ENCODE data around the gene IL17B.

Gene IL17B, protein sequence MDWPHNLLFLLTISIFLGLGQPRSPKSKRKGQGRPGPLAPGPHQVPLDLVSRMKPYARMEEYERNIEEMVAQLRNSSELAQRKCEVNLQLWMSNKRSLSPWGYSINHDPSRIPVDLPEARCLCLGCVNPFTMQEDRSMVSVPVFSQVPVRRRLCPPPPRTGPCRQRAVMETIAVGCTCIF

DNA sequence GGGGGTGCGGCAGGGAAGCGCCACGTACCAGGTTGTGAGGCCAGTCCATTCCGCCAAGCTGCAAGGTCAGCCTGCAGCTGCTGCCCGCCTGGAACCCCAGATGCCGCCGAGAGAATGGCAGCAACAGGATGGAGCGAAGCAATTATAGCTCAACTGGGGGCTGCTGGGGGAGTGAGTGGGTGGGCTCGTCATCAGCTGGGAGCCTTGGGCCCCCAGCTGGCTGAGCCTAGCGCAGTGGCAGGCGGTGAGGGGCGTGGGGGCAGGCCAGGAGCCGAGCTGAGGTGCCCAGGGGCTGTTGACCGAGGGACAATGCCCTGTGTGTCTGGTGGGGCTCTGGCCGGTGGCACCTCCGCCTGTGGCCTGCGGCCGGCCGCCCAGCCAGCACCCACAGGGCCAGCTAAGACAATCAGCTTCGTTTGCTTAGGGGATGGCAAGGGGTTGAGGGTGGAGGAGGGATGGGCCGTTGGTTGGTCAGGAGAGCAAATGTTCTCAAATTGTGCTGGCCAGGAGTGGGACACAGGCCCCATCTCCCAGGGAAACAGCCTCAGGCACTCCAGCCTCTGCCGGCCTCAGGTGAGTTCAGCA, at the start of gene IL17B:
TSS of gene IL17B (minus strand) at position 116 of the 585 bp plus-strand sequence. CDS start at position 49, 67 bp downstream.
- no peak for DNase-seq

DNA sequence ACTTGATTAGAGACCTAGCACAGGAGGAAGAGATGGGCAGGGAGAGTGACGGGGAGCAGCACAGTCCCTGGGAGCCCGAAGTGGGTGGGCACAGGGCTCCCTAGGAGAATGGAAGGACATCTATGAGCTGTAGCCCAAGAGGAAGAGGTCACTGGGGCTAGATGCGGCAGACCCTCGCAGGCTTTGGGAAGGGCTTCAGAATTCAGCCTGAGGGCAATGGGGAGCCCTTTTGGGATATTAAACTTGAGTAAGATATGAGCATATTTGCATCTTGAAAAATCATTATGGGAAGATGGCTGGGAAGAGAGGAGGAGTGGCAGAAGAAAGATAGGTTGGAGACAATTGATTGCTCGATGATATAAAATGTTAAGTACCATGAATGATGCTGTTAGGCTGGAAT, 48.9 kb upstream of the IL17B start:
- DNase-seq, result no peak

DNA sequence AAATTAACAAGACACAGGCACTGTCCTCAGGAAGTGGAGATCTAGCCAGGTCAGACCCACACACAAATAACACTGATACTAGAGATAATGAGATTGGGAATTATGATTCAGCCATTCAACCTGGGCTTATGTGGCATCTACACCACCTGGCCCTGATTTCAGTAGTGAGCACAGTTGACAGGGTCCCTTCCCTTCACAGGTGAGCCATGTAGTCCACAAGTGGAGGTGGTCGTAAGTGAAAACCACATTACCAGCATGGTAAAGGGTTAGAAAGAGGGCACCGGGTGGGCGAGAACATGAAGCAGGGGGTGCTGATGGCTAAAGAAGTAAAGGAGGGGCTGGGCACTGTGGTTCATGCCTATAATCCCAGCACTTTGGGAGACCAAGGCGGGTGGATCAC, 48.3 kb upstream of the IL17B start:
- DNase-seq, result no peak

DNA sequence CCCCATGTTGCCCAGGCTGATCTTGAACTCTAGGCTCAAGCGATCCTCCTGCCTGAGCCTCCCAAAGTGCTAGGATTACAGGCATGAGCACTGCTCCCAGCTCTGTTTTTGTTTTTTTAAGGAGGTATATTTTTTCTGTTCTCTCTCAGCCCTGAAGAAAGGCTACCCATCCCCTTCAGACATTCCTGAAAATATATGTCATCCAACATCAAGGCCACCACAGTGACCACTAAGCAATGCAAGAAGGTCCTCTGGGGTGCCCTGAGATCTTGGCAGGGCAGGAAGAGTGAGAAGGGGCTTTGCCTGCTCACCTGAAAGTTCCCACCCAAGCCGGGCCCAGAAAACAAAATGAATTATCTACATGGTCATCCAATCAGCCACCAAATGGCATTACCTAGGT, 47.8 kb upstream of the IL17B start:
- no peak for DNase-seq

DNA sequence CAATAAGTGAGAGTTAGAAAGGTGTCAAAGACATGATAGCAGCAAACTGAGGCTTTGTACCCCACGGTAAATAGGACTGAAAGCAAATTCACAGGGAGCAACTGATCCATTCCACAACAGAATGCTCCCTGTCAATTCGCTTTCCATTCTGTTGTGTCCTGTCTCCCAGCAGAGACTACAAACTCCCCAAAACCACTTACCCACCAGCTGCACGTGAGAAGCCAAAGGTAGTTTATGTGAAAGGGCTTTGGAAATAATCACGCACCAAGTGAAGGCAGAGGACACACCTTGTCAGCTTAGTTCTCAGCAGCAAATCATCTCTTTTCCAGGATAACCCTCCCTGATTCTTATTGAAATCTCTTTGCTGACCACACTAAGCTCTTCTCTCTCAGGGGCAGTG, 46.6 kb upstream of the IL17B start:
- no peak for DNase-seq

DNA sequence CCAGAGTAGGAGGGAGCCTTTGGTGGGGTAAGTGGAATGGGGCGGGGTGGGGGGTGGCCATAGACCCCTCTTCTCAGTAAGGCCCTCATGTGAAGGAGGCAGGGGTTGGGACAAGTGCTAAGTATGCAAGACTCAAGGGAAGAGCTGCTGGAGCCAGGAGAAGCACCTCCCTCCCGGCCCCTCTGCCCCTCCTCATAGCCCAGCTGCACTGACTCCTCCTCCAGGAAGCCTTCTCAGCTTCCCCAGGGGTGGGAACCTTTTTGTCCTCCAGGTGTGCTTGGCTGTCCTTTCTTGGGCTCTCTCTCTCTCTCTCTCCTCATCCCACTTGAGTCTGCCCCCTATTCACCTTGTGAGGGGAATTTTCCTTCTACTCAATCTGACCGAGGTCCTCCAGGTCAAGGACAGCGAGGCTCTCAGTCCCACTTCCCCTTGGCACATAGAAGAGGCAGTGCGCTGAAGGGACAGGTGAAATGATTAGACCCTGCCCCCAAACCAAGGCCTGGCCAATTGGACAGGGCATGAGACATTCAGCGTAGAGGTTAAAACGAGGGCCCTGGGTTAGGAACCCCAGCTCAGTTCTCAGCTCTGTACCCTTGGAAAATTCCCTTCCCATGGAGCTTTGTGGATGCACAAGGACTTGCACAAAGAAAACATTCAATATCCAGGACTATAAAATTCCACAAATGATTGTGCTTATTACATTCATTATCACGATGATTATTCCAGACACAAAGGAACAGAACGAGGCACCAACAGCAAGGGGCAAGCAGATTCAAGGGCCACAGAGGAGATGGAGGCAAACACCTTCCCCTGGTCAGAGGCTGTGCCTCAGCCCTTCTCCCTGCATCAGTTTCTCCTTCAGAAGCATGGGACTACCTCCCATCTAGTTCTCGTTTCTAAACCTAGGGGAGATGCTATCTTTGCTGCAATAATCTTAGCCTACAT, 45.6 kb upstream of the IL17B start:
- DNase-seq, result no peak

DNA sequence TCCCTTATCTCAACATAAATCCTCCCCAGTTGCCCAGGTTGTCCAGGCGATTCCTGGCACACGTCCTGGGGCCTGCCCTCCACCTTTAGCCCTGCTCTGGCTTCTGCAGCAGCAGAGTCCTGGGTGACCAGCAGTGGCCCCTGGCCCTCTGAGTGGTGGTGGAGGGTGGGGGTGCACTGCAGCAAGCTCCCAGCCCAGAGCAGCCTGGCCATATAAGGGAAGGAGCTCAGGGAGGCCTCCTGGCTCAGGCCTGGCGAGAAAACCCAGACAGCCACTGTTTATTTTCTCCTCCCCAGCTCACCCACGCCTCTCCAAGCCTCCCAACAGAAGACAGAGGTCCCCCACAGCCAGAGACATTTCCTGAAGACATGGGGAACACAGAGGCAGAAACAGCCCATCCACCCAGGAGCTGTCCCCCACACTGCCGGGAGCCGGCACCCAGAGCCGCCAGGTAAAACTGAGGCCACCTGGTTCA, 44.7 kb upstream of the IL17B start:
- DNase-seq, result no peak

DNA sequence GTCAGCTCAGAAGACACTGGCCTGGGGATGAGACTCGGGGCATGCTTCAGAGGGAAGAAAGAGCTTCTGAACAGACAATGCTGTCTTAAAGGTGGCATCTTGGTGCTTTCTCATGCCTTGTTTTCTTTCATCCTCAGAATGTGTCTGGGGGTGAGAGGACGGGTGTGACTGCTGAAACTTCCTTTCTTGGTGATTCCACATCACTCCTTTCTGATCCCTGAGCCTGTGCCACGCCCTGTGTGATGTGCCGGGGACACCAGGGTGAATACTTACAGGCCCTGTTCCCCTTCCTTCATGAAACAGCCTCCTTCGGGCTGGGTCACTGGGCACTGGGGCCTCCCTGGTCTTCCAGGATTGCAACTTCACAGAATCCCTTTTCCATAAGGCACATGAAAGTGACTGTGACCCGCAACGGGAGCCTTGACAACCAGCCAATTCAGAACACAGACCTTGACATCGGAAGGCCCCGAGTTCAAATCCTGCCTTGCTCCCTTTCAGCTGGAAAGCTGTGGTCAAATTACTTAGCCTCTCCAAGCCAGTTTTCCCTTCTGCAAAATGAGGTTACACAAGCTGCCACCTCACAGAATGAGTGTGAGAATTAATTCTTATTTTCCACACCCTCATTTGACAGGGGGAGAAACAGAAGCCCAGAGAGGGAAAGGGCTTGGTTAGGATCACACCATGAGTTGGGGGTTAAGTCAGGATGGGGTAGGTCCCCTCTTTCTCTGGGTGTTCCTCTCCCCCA, 44.1 kb upstream of the IL17B start:
- no peak for DNase-seq

DNA sequence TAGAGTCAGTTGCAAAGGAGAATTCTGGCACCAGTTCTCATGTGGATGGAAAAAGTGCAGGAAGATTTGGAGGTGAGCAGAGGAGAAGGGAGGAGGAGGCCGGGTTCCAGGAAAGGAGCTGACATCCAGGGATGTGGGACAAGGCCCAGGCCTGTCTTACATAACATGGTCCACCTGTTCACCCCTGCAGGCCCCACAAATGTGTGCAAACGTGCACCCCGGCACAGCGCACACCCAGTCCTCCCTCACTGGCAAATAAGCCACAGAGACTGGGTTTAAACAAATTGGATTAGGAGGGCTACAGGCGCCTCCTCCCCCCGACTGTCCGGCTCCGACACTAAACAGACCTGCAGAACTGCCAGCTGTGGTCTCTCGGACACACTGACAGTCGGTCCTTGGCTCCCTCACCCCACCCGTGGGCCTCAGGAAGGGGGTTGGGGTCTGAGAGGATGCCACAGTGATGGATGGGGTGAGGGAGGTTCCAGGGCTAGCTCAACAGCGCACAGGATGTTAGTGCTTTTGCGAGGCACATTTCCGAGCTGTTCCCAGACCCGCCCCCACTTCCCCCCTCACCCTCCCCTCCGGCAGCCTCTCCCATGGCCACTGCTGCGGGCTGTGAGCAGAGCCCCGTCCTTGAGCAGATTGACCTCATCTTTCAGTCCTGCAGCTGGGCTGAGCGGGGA, 43.4 kb upstream of the IL17B start:
- DNase-seq, result no peak

DNA sequence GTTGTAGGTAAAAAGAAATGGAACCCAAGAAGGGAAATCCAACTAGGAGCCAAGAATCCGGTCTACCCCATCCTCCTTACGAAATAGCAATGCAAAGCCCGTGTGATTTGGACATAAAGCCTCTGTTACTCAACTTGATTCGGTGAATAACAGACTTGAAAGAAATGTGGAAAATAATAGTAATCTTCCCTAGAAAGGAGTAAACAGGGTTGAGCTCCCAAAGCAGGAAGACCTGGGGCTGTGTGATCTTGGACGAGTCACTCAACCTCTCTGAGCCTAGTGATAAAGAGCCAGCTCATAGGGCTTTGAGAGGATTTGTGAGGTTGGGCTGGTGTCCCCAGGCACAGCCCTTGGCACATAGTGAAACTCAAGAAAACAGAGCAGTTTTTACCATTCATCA, 42.7 kb upstream of the IL17B start:
- DNase-seq, result no peak

DNA sequence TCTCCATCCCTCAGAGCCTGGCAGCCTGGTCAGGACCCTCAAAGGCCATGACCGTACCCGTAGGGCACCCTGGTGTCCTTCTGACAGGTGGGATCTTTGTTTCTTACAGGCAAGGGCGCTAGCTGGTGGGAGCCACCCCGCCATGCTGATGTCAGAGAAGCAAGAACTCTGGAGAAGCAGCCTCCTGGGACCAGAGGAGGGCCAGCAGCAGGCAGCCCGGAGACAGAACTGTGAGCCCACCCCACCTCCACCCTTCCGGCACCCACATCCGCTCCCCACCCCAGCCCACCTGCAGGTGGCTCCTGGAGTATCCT, 42.2 kb upstream of the IL17B start:
- no peak for DNase-seq

DNA sequence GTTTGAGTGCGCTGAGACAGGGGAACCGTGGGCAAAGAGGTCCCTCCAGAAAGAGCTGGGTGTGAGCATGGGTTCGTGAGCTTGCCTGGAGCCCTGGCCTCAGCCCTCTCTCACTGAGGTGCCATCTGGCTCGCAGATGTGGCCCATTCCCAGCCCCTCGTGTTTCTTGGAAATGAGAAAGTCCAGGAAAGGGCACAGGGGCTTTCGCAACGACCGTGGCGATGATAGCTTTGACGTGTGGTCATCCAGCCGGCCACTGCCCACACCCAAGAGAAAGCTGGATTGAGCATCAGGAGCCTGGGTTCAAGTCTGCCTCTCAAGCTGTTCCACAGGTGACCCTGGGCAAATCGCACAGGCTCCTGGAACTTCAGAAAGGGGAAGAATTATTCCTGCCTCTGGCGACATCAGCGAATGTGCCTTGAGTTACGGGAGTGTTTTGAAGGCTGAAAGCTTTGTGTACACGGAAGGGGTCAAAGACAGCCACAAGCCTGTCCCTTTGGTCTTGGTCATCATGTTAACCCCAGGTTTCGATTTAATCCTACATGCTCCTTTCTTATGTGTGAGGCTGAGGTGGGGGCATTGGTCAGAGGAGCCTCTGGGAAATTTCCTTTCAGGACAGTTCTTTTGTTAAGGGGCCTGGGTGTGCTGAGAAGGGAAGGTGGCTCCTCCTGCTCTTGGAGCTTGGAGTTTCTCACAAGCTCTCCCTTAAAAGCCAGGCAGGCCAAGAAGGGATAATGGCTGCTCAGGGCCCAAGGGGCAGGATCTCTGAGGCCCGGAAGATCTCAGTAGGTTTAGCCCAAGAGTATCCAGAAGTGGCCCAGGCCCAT, 41.7 kb upstream of the IL17B start:
- DNase-seq, result no peak

DNA sequence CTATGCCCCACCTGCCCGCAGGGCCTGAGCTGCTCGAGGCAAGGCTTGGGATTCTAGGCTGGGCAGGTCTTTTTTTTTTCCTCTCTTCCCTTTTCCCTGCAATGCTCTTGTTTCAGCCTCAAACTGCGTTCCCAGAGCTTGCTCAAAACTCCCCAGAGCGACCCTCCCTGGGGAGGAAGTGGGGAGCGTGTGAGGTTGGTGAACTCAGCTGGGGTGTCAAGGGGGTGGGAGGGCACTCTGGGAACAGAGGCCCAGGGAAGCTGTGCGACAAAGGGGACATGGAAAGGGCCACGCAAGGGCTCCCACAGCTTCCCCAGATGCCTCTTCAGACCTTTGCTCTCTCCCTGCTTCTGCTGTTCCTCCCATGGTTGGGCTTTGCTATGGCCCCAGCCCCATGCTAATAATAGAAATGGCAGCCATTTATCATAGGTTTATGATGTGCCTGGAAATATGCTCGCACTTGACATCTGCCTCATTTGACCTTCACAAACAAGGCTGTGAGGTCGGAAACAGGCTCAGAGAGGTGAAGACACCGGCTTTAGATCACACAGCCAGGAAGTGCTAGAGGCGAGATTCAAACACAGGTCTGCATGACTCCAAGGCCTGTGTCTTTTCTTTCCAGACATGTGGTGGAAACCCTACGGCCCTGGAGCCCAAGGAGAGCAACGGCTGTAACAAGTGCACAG, 40.9 kb upstream of the IL17B start:
- no peak for DNase-seq

DNA sequence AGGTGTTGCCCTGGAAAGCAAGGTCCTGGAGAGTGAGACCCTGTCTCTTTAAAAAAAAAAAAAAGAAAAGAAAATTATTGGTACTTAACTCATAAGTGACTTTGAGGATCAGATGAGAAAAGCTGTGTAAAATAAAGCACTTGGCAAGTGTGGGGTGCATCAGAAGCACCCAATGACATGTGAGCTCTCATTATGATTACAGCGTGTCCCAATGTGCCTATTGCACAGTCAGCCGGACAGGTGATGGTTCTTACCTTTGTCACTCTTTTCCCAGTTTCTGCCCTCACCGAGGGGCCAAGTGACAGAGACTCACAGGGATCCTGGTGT, 40.4 kb upstream of the IL17B start:
- no peak for DNase-seq

DNA sequence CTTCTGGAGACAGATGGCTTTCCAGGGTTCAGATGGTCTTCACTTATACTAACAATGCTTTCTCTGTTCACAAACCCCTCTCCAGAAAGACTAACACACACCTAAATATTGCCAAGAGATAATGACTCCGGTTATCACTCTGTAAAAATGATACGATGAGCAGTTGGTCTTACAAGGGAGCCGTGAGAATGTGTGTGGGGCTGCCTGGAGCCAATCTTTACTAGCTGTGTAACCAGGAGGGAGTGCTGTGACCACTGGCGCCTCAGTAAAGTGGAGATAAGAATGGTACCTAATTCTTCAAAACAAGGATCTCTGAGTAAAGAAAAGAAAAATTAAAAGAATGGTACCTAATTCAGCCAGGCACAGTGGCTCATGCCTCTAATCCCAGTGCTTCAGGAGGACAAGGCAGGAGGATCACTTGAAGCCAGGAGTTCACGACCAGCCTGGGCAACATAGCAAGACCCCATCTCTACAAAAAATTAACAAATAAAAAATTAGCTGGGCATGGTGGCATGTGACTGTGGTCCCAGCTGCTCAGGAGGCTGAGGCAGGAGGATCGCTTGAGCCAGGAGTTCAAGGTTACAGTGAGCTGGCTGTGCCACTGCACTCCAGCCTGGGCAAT, 39.9 kb upstream of the IL17B start:
- no peak for DNase-seq

DNA sequence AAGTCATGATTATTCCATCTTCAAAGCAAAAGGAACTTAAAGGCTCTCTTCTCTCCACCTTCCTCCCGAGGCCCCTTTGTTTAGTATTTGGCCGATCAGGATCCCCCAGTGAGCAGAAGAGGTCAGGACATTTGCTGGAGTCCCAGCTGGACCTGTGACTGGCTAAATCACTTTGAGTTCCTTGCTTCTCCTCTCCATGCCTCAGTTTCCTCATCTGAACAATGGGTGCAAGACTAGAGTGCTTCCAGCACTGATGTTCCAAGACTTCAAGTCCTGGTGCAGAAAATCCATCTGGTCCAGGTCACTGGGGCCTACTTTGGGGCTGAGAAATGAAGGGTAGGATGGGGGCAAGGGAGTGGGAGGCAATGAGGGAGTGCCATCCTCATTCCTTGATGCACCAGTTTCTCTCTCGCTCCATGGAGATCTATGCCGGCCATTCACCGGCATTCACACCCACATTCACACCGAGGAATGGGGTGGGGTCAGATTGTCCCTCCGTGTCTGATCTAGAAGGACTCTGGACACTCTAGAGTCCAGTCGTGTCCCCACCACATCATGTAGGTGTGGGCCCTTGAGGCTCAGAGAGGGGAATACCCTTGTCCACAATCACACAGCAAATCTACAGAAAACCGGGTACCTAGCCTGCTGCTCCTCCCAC, 38.7 kb upstream of the IL17B start:
- DNase-seq, result no peak

DNA sequence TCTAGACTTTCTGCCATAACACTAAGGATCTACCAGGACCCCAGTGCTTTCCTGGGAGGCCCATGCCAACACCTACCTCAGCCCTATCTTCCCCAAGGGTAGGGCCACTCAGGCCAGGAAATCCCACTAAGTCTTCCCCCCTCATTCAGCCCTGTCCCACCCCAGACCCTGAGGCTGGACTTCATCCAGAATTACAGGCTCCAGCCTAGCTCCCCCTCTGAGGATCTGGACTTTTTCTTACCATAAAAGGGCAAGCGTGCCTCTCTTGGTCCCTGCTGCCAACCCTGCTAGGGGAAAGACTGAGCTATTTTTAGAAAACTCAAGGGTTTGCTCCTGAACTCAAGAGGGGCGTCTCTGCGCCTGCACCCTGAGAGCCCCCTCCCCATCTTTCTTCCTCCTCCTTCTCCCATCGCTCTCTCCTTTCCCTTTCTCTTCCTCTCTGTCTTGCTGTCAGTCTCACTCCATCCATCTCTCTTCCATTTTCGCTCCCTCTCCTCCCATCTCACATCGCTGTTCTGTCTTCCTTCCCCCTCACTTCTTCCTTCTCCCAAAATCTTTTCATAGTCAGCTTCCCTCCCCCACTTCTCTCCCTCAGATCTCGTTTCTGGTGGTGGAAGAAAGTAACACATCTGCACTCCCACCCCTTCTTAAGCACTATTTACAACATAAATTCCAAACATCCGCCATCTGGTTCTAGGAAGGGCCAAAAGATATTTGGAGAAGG, 38.1 kb upstream of the IL17B start:
- no peak for DNase-seq

DNA sequence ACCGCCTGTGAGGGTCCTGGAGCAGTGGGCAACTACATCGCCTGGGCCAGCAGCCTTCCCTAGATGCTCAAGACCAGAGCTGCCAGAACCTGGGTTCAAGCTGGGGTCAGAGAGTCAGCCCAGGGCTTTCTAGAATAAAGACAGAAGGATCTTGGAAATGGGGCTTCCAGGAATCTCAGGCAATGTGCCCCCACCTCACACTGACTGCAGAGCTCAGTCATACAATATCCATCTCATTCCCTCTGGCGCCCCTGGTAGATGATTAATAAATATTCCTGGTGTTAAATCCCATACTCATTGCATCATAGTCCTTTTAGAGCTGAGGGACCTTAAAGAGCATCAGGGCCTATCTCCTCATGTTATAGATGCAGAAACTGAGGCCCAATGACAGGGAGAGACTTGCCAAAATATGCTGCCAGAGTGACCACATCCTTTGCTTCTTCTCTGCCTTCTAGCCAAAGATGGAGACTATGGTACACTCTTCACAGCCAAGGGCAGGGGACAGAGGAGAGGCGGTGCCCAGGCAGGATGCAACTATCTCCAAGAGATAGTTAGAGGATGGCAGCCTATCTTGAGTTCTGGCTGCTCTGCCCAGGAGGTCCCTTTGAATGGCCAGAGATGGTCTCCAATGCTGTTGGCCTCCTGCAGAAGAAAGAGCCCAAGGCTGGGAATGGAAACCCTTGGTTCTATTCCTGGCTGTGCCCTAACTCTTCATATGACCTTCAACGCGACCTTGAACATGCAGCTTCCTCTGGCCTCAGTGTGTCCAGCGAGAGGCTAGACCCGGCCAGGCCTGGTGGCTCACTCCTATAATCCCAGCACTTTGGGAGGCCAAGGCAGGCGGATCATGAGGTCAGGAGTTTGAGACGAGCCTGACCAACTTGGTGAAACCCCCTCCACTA, 36.2 kb upstream of the IL17B start:
- DNase-seq, result no peak
